Kidney epithelial cell (primary cell): ENCODE measurements around the gene ADGRG7. TPM values are rescaled to one million over a fixed set of nuclear protein-coding genes. Genes with fewer than 3 reads are reported as not detected.

Source experiments
- DNase-seq: peaks from one replicate; pipeline ENCODE4 v3.0.0-alpha.2; 2010; ENCODE audit warnings: low read depth
- H3K27me3 ChIP-seq: 2 replicates; pipeline ENCODE4 v1.6.0; 2011; ENCODE audit warnings: low read length; ENCODE audit not compliant: control insufficient read depth, insufficient read depth
- H3K36me3 ChIP-seq: 2 replicates; pipeline ENCODE4 v1.5.1; 2011; ENCODE audit warnings: low read length; ENCODE audit not compliant: control insufficient read depth, insufficient read depth
- H3K4me3 ChIP-seq: 2 replicates; pipeline ENCODE4 v1.5.1; 2011; ENCODE audit warnings: low read depth, mild to moderate bottlenecking, control low read depth, low read length
- CTCF ChIP-seq: IDR thresholded peaks from 2 replicates; pipeline ENCODE4 v1.5.1; 2011; ENCODE audit warnings: mild to moderate bottlenecking, moderate library complexity, low read length, control low read depth, inconsistent platforms; ENCODE audit not compliant: insufficient read depth, poor library complexity, severe bottlenecking
- total RNA-seq: library from RNA; depleted of rRNA; stranded (reverse); fragments of >200 nt; gene quantifications from 2 replicates; pipeline ENCODE4 v1.2.3, GENCODE V29; 2015

The ADGRG7 gene
- total RNA-seq, 1 donor from 2014 or later: not detected

GRCh38 chr3:100702082-100702979, 92.9 kb downstream of the ADGRG7 start:
- Histone ChIP-seq H3K36me3 (no peaks in the 10 kb centered on the region), H3K27me3 (no peaks in the 10 kb centered on the region), H3K4me3 (no peak overlapping the region)
- no peak for DNase-seq
- no peak for TF ChIP-seq CTCF

GRCh38 chr3:100702980-100703345, 93.6 kb downstream of the ADGRG7 start:
- H3K36me3 ChIP-seq: no peaks in the 10 kb centered on the region
- TF ChIP-seq CTCF: no peak
- no peak overlapping the region for H3K4me3 ChIP-seq
- no peak for DNase-seq
- no peaks in the 10 kb centered on the region for H3K27me3 ChIP-seq

DNA sequence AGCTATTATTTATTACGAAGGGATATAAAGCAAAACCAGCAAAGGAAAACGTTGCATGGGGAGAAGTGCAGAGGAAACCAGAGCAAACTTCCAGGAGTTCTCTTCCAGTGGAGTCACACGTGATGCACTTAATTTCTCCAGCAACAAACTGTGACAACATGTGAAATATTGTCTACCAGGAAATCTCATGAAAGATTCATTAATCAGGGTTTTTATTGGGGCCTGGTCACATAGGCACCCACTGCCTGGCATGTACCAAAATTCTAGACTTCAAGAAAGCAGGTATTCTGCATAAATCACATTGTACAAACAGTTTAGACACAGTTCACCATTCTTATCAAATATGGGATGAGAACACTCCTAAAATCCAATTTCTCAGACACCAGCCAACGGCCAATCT, 94.5 kb downstream of the ADGRG7 start:
- H3K27me3 ChIP-seq: no peaks in the 10 kb centered on the region
- H3K36me3 ChIP-seq: no peaks in the 10 kb centered on the region
- H3K4me3 ChIP-seq: no peak overlapping the region
- DNase-seq: no peak
- no peak for TF ChIP-seq CTCF

DNA sequence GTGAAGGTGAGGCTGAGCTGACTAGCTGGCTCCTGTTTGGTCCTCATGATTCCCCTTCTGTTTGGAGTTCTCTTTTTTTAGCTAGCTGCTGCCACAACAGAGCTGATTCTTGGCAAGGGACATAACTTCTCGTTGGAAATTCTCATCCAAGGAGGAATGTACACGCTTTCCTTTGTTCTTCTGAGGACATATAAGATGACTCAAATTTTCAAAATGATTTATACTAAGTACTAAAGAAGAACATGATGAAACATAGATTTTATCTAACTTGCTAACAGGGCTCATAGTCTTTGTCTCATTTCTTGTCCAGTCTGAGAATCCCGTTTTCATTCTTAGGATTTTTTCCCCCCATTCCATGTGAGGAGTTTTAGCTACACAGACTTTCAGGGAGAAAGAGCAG, 97.0 kb downstream of the ADGRG7 start:
- Histone ChIP-seq H3K4me3 (no peak overlapping the region), H3K27me3 (no peaks in the 10 kb centered on the region), H3K36me3 (no peaks in the 10 kb centered on the region)
- no peak for DNase-seq
- TF ChIP-seq CTCF: no peak

DNA sequence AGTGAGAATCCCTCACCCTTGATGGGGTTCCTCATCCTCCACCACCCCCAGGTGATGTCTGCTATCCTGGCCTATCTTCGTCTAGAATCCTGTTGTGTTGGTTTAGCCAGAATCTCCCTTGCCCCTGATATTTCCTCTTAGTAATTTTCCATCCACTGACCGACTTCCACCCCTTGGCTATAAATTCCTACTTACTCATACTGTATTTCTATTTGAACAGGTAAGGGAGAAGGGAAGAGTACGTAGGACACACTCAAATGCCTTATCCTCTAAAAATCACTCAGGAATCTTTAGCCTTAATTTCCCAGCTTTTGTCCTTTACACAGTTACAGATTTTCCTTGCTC, 99.2 kb downstream of the ADGRG7 start:
- Histone ChIP-seq H3K27me3 (no peaks in the 10 kb centered on the region), H3K36me3 (no peaks in the 10 kb centered on the region), H3K4me3 (peak overlapping the region; percentile 56)
- TF ChIP-seq CTCF: no peak
- DNase-seq: no peak
